Measurements from ENCODE around the gene MLN.

MLN gene

GRCh38 chr6:33759887-33760629 is 43.7 kb downstream of the MLN start:
- no peak for ATAC-seq
- no peak for TF ChIP-seq ISL1 (CRISPR knock-in tag; IDR thresholded peaks at IDR 0.05)
- no peak for TF ChIP-seq TSHZ2 (CRISPR knock-in tag; IDR thresholded peaks at IDR 0.05)
- no peak for TF ChIP-seq ZFP30 (CRISPR knock-in tag; IDR thresholded peaks at IDR 0.05)
- TF ChIP-seq CREB5 (CRISPR knock-in tag; IDR thresholded peaks at IDR 0.05; ENCODE audit: low read depth): no peak
- no peak for TF ChIP-seq SNAI2 (CRISPR knock-in tag; IDR thresholded peaks at IDR 0.05)
- no peak for TF ChIP-seq ZC3H10 (CRISPR knock-in tag; IDR thresholded peaks at IDR 0.05)
- TF ChIP-seq ARNTL (CRISPR knock-in tag; IDR thresholded peaks at IDR 0.05; ENCODE audit: borderline replicate concordance, low read depth): no peak
- TF ChIP-seq BACH2 (CRISPR knock-in tag; IDR thresholded peaks at IDR 0.05; ENCODE audit: borderline replicate concordance): no peak
- no peak for TF ChIP-seq ZFP3 (CRISPR knock-in tag; IDR thresholded peaks at IDR 0.05)
- no peak for TF ChIP-seq TOX (CRISPR knock-in tag; IDR thresholded peaks at IDR 0.05; ENCODE audit: borderline replicate concordance)
- no peak for TF ChIP-seq PATZ1 (CRISPR knock-in tag; IDR thresholded peaks at IDR 0.05; ENCODE audit: borderline replicate concordance)
- no peak for TF ChIP-seq ZNF8 (CRISPR knock-in tag; IDR thresholded peaks at IDR 0.05)
- TF ChIP-seq, protein P1, sequence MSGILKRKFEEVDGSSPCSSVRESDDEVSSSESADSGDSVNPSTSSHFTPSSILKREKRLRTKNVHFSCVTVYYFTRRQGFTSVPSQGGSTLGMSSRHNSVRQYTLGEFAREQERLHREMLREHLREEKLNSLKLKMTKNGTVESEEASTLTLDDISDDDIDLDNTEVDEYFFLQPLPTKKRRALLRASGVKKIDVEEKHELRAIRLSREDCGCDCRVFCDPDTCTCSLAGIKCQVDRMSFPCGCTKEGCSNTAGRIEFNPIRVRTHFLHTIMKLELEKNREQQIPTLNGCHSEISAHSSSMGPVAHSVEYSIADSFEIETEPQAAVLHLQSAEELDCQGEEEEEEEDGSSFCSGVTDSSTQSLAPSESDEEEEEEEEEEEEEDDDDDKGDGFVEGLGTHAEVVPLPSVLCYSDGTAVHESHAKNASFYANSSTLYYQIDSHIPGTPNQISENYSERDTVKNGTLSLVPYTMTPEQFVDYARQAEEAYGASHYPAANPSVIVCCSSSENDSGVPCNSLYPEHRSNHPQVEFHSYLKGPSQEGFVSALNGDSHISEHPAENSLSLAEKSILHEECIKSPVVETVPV (CRISPR knock-in tag; IDR thresholded peaks at IDR 0.05): no peak
- no peak for TF ChIP-seq GLIS3 (CRISPR knock-in tag; IDR thresholded peaks at IDR 0.05)
- no peak for TF ChIP-seq TCF4 (CRISPR knock-in tag; IDR thresholded peaks at IDR 0.05; ENCODE audit: borderline replicate concordance)
- no peak for TF ChIP-seq POU6F1 (CRISPR knock-in tag; IDR thresholded peaks at IDR 0.05; ENCODE audit: borderline replicate concordance, low read depth)
- no peak for TF ChIP-seq CSDC2 (CRISPR knock-in tag; IDR thresholded peaks at IDR 0.05)
- no peak for TF ChIP-seq ZNF70 (CRISPR knock-in tag; IDR thresholded peaks at IDR 0.05)
- TF ChIP-seq RARB (CRISPR knock-in tag; IDR thresholded peaks at IDR 0.05): no peak

- no peak for TF ChIP-seq ZNF565 (CRISPR knock-in tag; conservative IDR thresholded peaks at IDR 0.05; ENCODE audit: low read depth)
- no peak for TF ChIP-seq PPARA (CRISPR knock-in tag; IDR thresholded peaks at IDR 0.05; ENCODE audit: borderline replicate concordance)
- no peak for TF ChIP-seq OSR1 (CRISPR knock-in tag; IDR thresholded peaks at IDR 0.05)
- TF ChIP-seq TCF4 (CRISPR knock-in tag; IDR thresholded peaks at IDR 0.05; ENCODE audit: borderline replicate concordance): no peak
- no peak for TF ChIP-seq TOX (CRISPR knock-in tag; IDR thresholded peaks at IDR 0.05; ENCODE audit: borderline replicate concordance)
- no peak for TF ChIP-seq ZFP3 (CRISPR knock-in tag; IDR thresholded peaks at IDR 0.05)
- TF ChIP-seq ZNF70 (CRISPR knock-in tag; IDR thresholded peaks at IDR 0.05): no peak
- TF ChIP-seq, protein P1 (CRISPR knock-in tag; IDR thresholded peaks at IDR 0.05): no peak
- TF ChIP-seq TSHZ2 (CRISPR knock-in tag; IDR thresholded peaks at IDR 0.05): no peak
- TF ChIP-seq ZC3H10 (CRISPR knock-in tag; IDR thresholded peaks at IDR 0.05): no peak
- ATAC-seq: no peak
Observed at GRCh38 chr6:33758815-33759216, 45.0 kb downstream of the MLN start.
